NCI-H1092 treated with DMSO at 0.1 percent for 48 hours (cell line): ENCODE data around the gene SUN1.
"Not testable (repeated sequence)": the region's sequence is repeated elsewhere in the genome, so short reads cannot be mapped to it uniquely, and the experiment has no call there.

Experiments used
- DNase-seq: peaks from one replicate; lab custom pipeline; 2025; lab: John Stamatoyannopoulos, UW

Gene SUN1

DNA sequence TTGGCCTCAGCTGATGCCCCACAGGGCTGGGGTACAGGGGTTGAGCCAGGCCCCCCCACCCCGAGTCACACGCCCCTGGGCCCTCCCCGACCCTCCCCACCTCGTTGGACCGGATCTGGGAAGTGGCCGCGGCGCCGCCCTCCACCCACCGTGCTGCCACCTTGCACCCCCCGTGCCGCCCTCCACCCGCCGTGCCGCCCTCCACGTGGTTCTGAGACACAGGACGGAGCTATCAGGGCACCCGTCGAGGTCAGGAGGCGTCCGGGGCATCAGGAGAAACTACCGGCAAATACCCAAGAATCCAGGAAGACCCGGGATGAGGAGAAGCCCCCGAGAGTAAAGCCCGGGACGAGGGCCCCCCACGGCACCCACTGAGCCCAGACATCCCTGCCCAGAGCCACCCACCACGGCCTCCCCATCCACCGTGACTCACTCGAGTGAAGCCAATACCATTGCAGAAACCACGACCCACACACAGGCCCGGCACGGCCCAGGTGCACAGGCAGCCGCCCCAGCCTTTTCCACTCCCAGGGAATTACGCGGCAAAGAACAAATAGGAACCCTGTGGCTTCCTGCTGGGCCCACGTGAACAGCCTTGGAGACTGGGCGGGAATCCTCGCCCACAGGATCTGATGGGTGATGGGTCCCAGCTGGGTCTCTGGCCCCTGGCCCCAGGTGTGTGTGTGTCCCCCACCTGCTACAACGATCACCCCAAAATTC, 88.2 kb downstream of the SUN1 start:
- no peak for DNase-seq

DNA sequence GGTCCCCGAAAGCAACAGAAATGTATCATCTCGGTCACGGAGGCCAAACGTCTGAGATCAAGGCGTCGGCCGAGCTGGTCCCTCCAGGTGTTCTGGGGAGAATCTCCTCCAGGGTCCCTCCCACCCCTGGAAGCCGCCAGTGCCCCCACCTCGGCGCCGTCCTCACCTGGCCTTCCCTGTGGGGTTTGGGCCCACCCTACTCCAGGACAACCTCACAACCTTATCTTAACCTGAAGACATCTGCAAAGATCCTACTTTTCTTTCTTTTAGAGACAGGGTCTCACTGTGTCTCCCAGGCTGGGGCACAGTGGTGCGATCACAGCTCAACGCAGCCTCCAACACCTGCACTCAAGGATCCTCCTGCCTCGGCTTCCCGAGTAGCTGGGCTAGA, 88.8 kb downstream of the SUN1 start:
- no peak for DNase-seq

GRCh38 chr7:921581-922333, 89.5 kb downstream of the SUN1 start:
- no peak for DNase-seq

GRCh38 chr7:922334-923107, 90.2 kb downstream of the SUN1 start:
- DNase-seq, result no peak

DNA sequence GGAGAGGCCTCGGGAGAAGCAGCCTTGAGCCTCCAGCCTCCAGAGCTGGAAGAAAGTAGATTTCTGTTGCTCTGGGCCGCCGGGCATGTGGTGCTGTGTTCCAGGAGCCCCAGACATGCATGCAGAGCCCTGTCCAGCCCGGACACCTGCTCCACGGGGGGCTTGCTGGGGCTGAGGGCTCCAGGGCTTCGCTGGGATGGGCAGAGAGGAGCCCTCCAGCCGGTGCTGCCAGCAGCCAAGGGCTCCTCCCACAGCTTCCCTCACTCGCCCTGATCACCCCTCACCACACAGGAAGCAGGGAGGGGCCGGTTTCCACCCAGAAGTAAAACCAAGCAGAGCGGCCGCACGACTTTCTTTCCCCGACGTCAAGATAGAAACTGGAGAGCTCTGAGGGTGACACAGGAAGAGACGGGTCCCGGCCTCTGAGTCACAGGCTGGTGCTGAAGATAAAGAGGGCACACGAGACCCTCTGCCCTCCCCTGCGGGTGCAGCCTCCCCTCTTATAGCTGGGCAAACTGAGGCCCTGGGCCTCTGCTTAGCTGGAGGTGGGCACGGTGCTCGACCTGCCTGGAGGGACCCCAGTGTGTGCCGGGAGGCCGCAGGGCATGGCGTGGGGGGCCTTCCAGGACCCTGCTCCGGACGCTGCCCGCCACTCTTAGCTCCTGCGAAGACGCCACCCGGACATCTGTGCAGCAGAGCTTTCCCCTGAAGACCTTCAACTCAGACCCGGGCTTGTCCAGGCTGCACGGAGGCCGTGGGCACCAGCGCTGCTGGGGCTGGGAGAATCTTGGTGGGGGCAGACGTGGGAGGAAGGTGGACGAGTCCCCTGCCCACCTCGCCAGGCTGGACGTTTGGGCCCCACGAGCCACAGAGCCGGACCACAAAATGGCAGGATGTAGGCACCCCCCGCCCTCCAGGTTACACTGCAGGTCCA, 91.1 kb downstream of the SUN1 start:
- DNase-seq, result no peak

- not testable (repeated sequence) for DNase-seq
These were observed 91.8 kb downstream of the SUN1 start for GRCh38 chr7:924042-924441.
